ENCODE results near the gene IPP.
"Not testable (repeated sequence)": the region's sequence is repeated elsewhere in the genome, so short reads cannot be mapped to it uniquely, and the experiment has no call there.

Gene IPP

GRCh38 chr1:45721207-45721606, 29.2 kb downstream of the IPP start:
- DNase-seq (ENCODE audit: low read depth), result peak; percentile 57
- no peak for TF ChIP-seq CTCF (conservative IDR thresholded peaks at IDR 0.05; ENCODE audit: low read depth, low read length)

GRCh38 chr1:45718289-45718688, 32.2 kb downstream of the IPP start:
- TF ChIP-seq CTCF (conservative IDR thresholded peaks at IDR 0.05; ENCODE audit: low read depth, low read length), result no peak
- no peak overlapping the region for H3K4me3 ChIP-seq (ENCODE audit: low read depth, low read length)
- no peak for DNase-seq (ENCODE audit: low read depth)

More at GRCh38 chr1:45721207-45721606, 29.2 kb downstream of the IPP start:
- H3K4me3 ChIP-seq (ENCODE audit: low read depth, low read length), result no peak overlapping the region

DNA sequence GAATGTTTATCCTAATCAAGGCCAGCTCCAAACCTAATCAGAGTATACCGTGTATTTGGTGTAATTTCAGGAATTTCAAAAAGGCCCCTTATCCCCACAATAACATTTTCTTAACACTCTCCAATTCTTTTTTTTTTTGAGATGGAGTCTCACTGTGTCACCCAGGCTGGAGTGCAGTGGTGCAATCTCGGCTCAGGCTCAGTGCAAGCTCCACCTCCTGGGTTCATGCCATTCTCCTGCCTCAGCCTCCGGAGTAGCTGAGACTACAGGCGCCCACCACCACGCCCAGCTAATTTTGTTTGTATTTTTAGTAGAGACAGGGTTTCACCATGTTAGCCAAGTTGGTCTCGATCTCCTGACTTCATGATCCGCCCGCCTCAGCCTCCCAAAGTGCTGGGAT, 33.1 kb downstream of the IPP start:
- not testable (repeated sequence) for H3K4me3 ChIP-seq (ENCODE audit: low read depth, low read length)
- DNase-seq (ENCODE audit: low read depth), result peak; percentile 43

DNA sequence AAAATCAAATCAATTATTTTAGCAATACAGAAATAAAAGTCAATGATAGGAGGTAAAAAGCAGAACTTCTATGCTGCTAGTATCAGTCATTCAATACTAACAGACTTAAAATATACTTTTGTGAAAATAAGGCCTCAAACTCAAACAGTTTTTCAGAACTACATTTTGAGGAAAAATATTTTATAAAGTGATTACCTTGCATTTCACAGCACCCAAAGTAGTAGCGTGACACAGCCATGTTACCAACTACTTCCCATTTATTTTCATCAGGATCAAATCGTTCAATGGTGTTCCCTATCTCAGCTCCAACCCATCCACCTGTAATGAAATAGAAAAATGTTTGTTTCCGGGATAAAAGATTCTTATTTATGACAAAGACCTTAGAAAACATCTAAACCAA, 33.8 kb downstream of the IPP start:
- no peak for TF ChIP-seq CTCF (conservative IDR thresholded peaks at IDR 0.05; ENCODE audit: low read depth, low read length)

GRCh38 chr1:45713711-45714110, 36.7 kb downstream of the IPP start:
- no peak for DNase-seq (ENCODE audit: low read depth)
- no peak for TF ChIP-seq CTCF (conservative IDR thresholded peaks at IDR 0.05; ENCODE audit: low read depth, low read length)
- H3K4me3 ChIP-seq (ENCODE audit: low read depth, low read length), result no peak overlapping the region

More for the DNA sequence above, 33.8 kb downstream of the IPP start:
- no peak for DNase-seq (ENCODE audit: low read depth)
- no peak overlapping the region for H3K4me3 ChIP-seq (ENCODE audit: low read depth, low read length)

DNA sequence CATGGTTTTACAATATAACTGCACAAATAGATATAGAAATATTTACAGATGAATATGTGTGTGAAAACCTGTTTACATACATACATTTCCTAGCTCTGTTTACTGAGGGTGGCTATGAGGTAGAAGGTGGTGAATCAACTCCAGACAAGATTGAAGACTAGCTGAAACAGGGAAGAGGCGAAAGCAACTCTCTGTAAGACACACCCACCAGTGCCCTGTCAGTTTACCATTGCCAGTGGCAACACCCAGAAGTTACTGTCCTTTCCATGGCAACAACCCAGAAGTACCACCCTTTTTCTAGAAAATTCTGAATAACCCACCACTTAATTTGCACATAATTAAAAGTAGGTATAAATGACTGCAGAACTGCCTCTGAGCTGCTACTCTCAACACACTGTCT, 45.8 kb downstream of the IPP start:
- no peak for TF ChIP-seq CTCF (conservative IDR thresholded peaks at IDR 0.05; ENCODE audit: low read depth, low read length)

GRCh38 chr1:45694823-45695222, 55.6 kb downstream of the IPP start:
- no peak overlapping the region for H3K4me3 ChIP-seq (ENCODE audit: low read depth, low read length)
- DNase-seq (ENCODE audit: low read depth), result no peak
- TF ChIP-seq CTCF (conservative IDR thresholded peaks at IDR 0.05; ENCODE audit: low read depth, low read length), result no peak

More for the DNA sequence above, 45.8 kb downstream of the IPP start:
- H3K4me3 ChIP-seq (ENCODE audit: low read depth, low read length), result no peak overlapping the region
- DNase-seq (ENCODE audit: low read depth), result no peak

DNA sequence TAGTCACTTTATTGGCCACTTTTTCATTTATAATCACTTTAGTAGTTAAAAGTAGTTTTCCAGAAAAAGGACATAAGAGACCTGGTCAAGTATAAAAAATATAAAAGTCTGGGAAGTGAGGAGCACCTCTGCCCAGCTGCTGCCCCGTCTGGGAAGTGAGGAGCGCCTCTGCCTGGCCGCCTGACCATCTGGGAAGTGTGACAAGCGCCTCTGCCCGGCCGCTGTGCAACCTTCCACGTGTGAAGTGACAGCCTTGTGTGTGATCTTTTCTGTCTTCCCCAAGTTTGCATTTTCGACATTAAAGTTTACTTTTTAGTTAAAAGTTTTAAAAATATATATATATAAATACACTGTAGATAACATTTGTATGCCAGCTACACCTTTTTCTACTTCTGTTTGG, 56.6 kb downstream of the IPP start:
- not testable (repeated sequence) for DNase-seq (ENCODE audit: low read depth); H3K4me3 ChIP-seq (ENCODE audit: low read depth, low read length)
